ENCODE results near the gene FGD3. TPM values are rescaled to one million over a fixed set of nuclear protein-coding genes. Genes with fewer than 3 reads are reported as not detected.

The FGD3 gene
- total RNA-seq, 2 experiments from 2014 or later: 91.0 to 95.7 TPM

GRCh38 chr9:93052791-93053540, 105.6 kb downstream of the FGD3 start:
- Histone ChIP-seq H3K27ac (ENCODE audit: low read depth in 1 of 2, low read length in 2 of 2) (no peak overlapping the region), H3K4me3 (ENCODE audit: low read length) (no peak overlapping the region), H3K9me3 (ENCODE audit: control insufficient read depth in 1 of 2, insufficient read depth in 1 of 2, low read length in 2 of 2) (no peaks in the 10 kb centered on the region), H3K36me3 (ENCODE audit: insufficient read depth, low read length) (no peaks in the 10 kb centered on the region), H3K4me1 (ENCODE audit: insufficient read depth, low read length) (peaks cover 45% of the 10 kb centered on the region), H3K27me3 (ENCODE audit: control insufficient read depth in 1 of 2, insufficient read depth in 2 of 2, low read length in 2 of 2) (no peaks in the 10 kb centered on the region)
- ATAC-seq (ENCODE audit: poor library complexity) (no peak), DNase-seq (peak in 1 of 14 experiments; percentile 38)
- H3K36me3 Mint-ChIP-seq (ENCODE audit: low read depth): no peaks in the 10 kb centered on the region
- H3K27me3 Mint-ChIP-seq: no peaks in the 10 kb centered on the region
- intact Hi-C loops (cut with DNase I, micrococcal nuclease): no loop called here
- POLR2A ChIA-PET: interaction anchor here (1.1 to 3.5 kb wide), 6 partner anchors 11 to 46 kb away, joined by 3 to 19 read pairs (median 9); no protein-coding TSS in a partner anchor
- no peak overlapping the region for H3K27ac Mint-ChIP-seq
- peaks cover 43% of the 10 kb centered on the region for H3K4me1 Mint-ChIP-seq (ENCODE audit: low read depth)
- no peak for TF ChIP-seq CTCF (IDR thresholded peaks at IDR 0.05)
- H3K9me3 Mint-ChIP-seq: no peaks in the 10 kb centered on the region
- H3K4me3 Mint-ChIP-seq: no peak overlapping the region
- CTCF ChIA-PET: interaction anchor here (1.4 to 1.5 kb wide), 2 partner anchors 11 to 67 kb away, joined by 4 to 5 read pairs; no protein-coding TSS in a partner anchor

GRCh38 chr9:93053781-93054331, 106.5 kb downstream of the FGD3 start:
- Mint-ChIP-seq H3K36me3 (ENCODE audit: low read depth) (no peaks in the 10 kb centered on the region), H3K4me1 (ENCODE audit: low read depth) (peaks cover 43% of the 10 kb centered on the region), H3K4me3 (no peak overlapping the region), H3K9me3 (no peaks in the 10 kb centered on the region), H3K27ac (peak overlapping the region; percentile 49), H3K27me3 (no peaks in the 10 kb centered on the region)
- Histone ChIP-seq H3K4me3 (ENCODE audit: low read length) (no peak overlapping the region), H3K4me1 (ENCODE audit: insufficient read depth, low read length) (peaks cover 47% of the 10 kb centered on the region), H3K27ac (ENCODE audit: low read depth in 1 of 2, low read length in 2 of 2) (no peak overlapping the region), H3K27me3 (ENCODE audit: control insufficient read depth in 1 of 2, insufficient read depth in 2 of 2, low read length in 2 of 2) (no peaks in the 10 kb centered on the region), H3K36me3 (ENCODE audit: insufficient read depth, low read length) (no peaks in the 10 kb centered on the region), H3K9me3 (ENCODE audit: control insufficient read depth in 1 of 2, insufficient read depth in 1 of 2, low read length in 2 of 2) (no peaks in the 10 kb centered on the region)
- POLR2A ChIA-PET: interaction anchor here (1.1 to 3.5 kb wide), 7 partner anchors 11 to 46 kb away, joined by 3 to 16 read pairs (median 7); no protein-coding TSS in a partner anchor
- intact Hi-C loops (cut with DNase I, micrococcal nuclease): no loop called here
- DNase-seq (no peak), ATAC-seq (ENCODE audit: poor library complexity) (no peak)
- TF ChIP-seq CTCF (IDR thresholded peaks at IDR 0.05): no peak
- CTCF ChIA-PET: interaction anchor here (1.2 to 1.5 kb wide), 4 partner anchors 10 to 68 kb away, joined by 3 to 5 read pairs (median 4); no protein-coding TSS in a partner anchor

GRCh38 chr9:93054758-93055704, 107.7 kb downstream of the FGD3 start:
- H3K9me3 Mint-ChIP-seq: no peaks in the 10 kb centered on the region
- Histone ChIP-seq H3K4me1 (ENCODE audit: insufficient read depth, low read length) (peaks cover 49% of the 10 kb centered on the region), H3K36me3 (ENCODE audit: insufficient read depth, low read length) (no peaks in the 10 kb centered on the region), H3K27me3 (ENCODE audit: control insufficient read depth in 1 of 2, insufficient read depth in 2 of 2, low read length in 2 of 2) (no peaks in the 10 kb centered on the region), H3K9me3 (ENCODE audit: control insufficient read depth in 1 of 2, insufficient read depth in 1 of 2, low read length in 2 of 2) (no peaks in the 10 kb centered on the region), H3K4me3 (ENCODE audit: low read length) (no peak overlapping the region), H3K27ac (ENCODE audit: low read depth in 1 of 2, low read length in 2 of 2) (no peak overlapping the region)
- H3K36me3 Mint-ChIP-seq (ENCODE audit: low read depth): peaks cover 8% of the 10 kb centered on the region
- POLR2A ChIA-PET: interaction anchor here (0.6 to 2.4 kb wide), 6 partner anchors 9 to 27 kb away, joined by 3 to 15 read pairs (median 8); no protein-coding TSS in a partner anchor
- no peak for TF ChIP-seq CTCF (IDR thresholded peaks at IDR 0.05)
- ATAC-seq (ENCODE audit: poor library complexity) (no peak), DNase-seq (peak in 1 of 14 experiments; percentile 25)
- H3K27me3 Mint-ChIP-seq: no peaks in the 10 kb centered on the region
- peaks cover 43% of the 10 kb centered on the region for H3K4me1 Mint-ChIP-seq (ENCODE audit: low read depth)
- peak overlapping the region; percentile 70 for H3K4me3 Mint-ChIP-seq
- intact Hi-C loops (cut with DNase I, micrococcal nuclease): no loop called here
- peak overlapping the region; percentile 96 for H3K27ac Mint-ChIP-seq
- CTCF ChIA-PET: interaction anchor here (0.8 to 1.5 kb wide), 4 partner anchors 27 to 69 kb away, joined by 3 to 5 read pairs (median 4); no protein-coding TSS in a partner anchor
